ENCODE measurements around the gene ANGEL2. TPM values are rescaled to one million over a fixed set of nuclear protein-coding genes. Genes with fewer than 3 reads are reported as not detected.

ANGEL2 gene
- total RNA-seq, 1 experiment from 2014 or later, result 27.0 TPM

DNA sequence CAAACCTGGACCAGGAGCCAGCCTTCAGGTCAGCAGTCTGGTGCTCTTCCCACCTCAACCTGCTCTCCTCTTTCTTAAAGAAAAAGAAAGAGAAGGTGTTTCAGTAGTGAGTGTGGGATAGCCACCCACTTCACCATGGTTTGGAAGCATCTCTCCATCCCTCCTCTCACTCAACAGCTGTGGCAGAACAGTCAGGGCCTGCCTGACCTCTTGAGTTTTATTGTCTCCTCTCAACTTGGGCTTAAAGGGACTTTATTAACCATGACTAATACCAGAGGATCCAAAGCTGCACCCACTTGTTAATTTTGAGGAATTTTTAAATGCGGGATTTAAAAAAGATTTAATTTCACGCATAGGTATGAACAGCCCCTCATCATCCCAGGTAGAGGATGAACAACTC lies 65.9 kb downstream of the ANGEL2 start:
- H3K27me3 ChIP-seq (ENCODE audit: low read length), result no peaks in the 10 kb centered on the region
- no peak overlapping the region for H3K27ac ChIP-seq (ENCODE audit: low read length)
- H2AFZ ChIP-seq (ENCODE audit: low read length), result peak overlapping the region; percentile 90
- peak overlapping the region; percentile 71 for H3K4me3 ChIP-seq (ENCODE audit: low read length)
- DNase-seq (no peak), ATAC-seq (no peak; the same call in 1 of the 2 replicates)
- no peaks in the 10 kb centered on the region for H3K9me3 ChIP-seq (ENCODE audit: low read length)
- intact Hi-C loops (cut with micrococcal nuclease), result loop anchor here (5.0 kb wide), 1 partner anchor 92 kb away; the partner anchor contains the start of gene FLVCR1
- CTCF ChIA-PET, result no interaction called here
- peak overlapping the region; percentile 20; the same call in 1 of the 2 replicates for H3K9ac ChIP-seq (ENCODE audit: low read length)
- no peaks in the 10 kb centered on the region for H3K79me2 ChIP-seq (ENCODE audit: low read length)
- no peaks in the 10 kb centered on the region for H3K36me3 ChIP-seq (ENCODE audit: low read depth, low read length)
- no TSS peak for BruUV-seq (replicated peaks)
- H4K20me1 ChIP-seq (ENCODE audit: low read length), result no peaks in the 10 kb centered on the region
- H3K4me1 ChIP-seq (ENCODE audit: insufficient read depth, low read length), result peaks cover 13% of the 10 kb centered on the region
- POLR2A ChIA-PET (ENCODE audit: unreplicated experiment), result no interaction called here
- H3K4me2 ChIP-seq (ENCODE audit: low read length), result peak overlapping the region; percentile 98
- no peaks in the 10 kb centered on the region for H3F3A ChIP-seq (ENCODE audit: low read length, unreplicated experiment)
- TF ChIP-seq EZH2 (IDR thresholded peaks at IDR 0.05; ENCODE audit: low read length, unreplicated experiment), result no peak
- TF ChIP-seq EZH2phosphoT487 (IDR thresholded peaks at IDR 0.05; ENCODE audit: borderline replicate concordance, low read length), result no peak
- TF ChIP-seq, protein P1, sequence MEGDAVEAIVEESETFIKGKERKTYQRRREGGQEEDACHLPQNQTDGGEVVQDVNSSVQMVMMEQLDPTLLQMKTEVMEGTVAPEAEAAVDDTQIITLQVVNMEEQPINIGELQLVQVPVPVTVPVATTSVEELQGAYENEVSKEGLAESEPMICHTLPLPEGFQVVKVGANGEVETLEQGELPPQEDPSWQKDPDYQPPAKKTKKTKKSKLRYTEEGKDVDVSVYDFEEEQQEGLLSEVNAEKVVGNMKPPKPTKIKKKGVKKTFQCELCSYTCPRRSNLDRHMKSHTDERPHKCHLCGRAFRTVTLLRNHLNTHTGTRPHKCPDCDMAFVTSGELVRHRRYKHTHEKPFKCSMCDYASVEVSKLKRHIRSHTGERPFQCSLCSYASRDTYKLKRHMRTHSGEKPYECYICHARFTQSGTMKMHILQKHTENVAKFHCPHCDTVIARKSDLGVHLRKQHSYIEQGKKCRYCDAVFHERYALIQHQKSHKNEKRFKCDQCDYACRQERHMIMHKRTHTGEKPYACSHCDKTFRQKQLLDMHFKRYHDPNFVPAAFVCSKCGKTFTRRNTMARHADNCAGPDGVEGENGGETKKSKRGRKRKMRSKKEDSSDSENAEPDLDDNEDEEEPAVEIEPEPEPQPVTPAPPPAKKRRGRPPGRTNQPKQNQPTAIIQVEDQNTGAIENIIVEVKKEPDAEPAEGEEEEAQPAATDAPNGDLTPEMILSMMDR (conservative IDR thresholded peaks at IDR 0.05; ENCODE audit: low read depth, low read length), result no peak
- no peaks in the 10 kb centered on the region for H3K9me2 ChIP-seq (replicated peaks; ENCODE audit: low read length)

DNA sequence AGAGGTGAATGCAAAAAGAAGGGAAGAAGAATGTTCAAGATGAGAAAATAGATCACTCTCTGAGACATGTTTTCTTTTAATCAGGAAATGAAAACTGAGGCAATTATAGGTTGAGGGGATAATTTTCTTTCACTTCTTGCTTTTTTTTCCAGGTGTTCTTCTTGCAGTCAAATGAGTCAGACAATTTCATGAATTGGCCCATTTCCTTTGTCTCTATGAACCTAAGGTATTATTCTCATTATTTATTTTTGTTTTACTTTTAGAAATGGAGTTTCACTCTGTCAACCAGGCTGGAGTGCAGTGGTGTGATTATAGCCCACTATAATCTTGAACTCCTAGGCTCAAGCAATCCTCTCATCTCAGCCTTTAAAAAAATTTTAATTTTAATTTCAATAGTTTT lies 68.8 kb downstream of the ANGEL2 start:
- intact Hi-C loops (cut with micrococcal nuclease), result no loop called here
- H3K4me1 ChIP-seq (ENCODE audit: insufficient read depth, low read length), result peaks cover 13% of the 10 kb centered on the region
- ATAC-seq, result no peak
- H4K20me1 ChIP-seq (ENCODE audit: low read length), result no peaks in the 10 kb centered on the region
- no peak overlapping the region for H3K4me3 ChIP-seq (ENCODE audit: low read length)
- BruUV-seq (replicated peaks), result no TSS peak
- H3K4me2 ChIP-seq (ENCODE audit: low read length), result no peak overlapping the region
- DNase-seq, result no peak
- no peaks in the 10 kb centered on the region for H3K9me3 ChIP-seq (ENCODE audit: low read length)
- H3F3A ChIP-seq (ENCODE audit: low read length, unreplicated experiment), result no peaks in the 10 kb centered on the region
- H2AFZ ChIP-seq (ENCODE audit: low read length), result no peak overlapping the region
- ChIA-PET CTCF (no interaction called here), POLR2A (ENCODE audit: unreplicated experiment) (no interaction called here)
- H3K79me2 ChIP-seq (ENCODE audit: low read length), result no peaks in the 10 kb centered on the region
- no peak overlapping the region for H3K27ac ChIP-seq (ENCODE audit: low read length)
- H3K36me3 ChIP-seq (ENCODE audit: low read depth, low read length), result no peaks in the 10 kb centered on the region
- H3K9ac ChIP-seq (ENCODE audit: low read length), result no peak overlapping the region
- no peaks in the 10 kb centered on the region for H3K27me3 ChIP-seq (ENCODE audit: low read length)
- no peaks in the 10 kb centered on the region for H3K9me2 ChIP-seq (replicated peaks; ENCODE audit: low read length)
- TF ChIP-seq EZH2 (IDR thresholded peaks at IDR 0.05; ENCODE audit: low read length, unreplicated experiment) (no peak), EZH2phosphoT487 (IDR thresholded peaks at IDR 0.05; ENCODE audit: borderline replicate concordance, low read length) (no peak)
- TF ChIP-seq, protein P1 (conservative IDR thresholded peaks at IDR 0.05; ENCODE audit: low read depth, low read length), result no peak

DNA sequence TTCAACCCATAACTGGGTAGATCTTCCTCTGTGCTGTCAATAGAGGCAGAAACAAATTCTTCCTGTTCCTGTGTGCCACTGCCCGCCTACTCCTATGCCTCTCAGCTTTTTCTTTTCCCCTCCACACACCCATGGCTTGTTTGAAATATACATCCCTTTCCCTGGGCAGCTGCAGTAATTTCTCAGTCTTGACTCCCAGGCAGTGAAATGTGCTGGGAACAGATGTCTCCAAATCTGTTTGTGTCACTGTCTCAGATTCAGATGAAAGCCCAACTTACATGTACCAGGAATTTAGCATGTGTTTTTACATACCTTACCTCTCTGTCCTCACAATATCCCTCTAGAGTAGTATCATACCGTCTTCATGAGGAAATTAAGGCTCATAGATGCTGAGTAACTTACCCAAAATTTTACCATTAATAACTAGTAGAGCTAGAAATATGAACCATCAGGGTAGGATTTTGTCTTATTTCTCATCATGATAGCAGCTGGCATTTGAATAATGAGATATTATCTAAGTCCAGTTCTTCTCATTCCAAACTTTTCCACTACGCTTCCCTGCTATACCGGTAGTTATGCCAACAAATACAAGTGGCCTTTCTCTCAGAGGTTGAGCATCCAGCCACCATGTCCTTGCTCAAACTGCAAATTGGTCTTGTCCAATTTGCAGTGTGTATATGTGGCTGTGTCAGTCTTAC lies 70.1 kb downstream of the ANGEL2 start:
- Histone ChIP-seq H3K27me3 (ENCODE audit: low read length) (no peaks in the 10 kb centered on the region), H3F3A (ENCODE audit: low read length, unreplicated experiment) (no peaks in the 10 kb centered on the region), H3K4me3 (ENCODE audit: low read length) (no peak overlapping the region), H3K4me2 (ENCODE audit: low read length) (no peak overlapping the region), H3K9me2 (replicated peaks; ENCODE audit: low read length) (no peaks in the 10 kb centered on the region), H3K4me1 (ENCODE audit: insufficient read depth, low read length) (peaks cover 5% of the 10 kb centered on the region; the same call in 1 of the 2 replicates), H2AFZ (ENCODE audit: low read length) (no peak overlapping the region), H3K9me3 (ENCODE audit: low read length) (no peaks in the 10 kb centered on the region), H3K27ac (ENCODE audit: low read length) (no peak overlapping the region), H3K79me2 (ENCODE audit: low read length) (no peaks in the 10 kb centered on the region), H4K20me1 (ENCODE audit: low read length) (no peaks in the 10 kb centered on the region), H3K9ac (ENCODE audit: low read length) (no peak overlapping the region), H3K36me3 (ENCODE audit: low read depth, low read length) (no peaks in the 10 kb centered on the region)
- CTCF ChIA-PET, result no interaction called here
- no peak for TF ChIP-seq EZH2 (IDR thresholded peaks at IDR 0.05; ENCODE audit: low read length, unreplicated experiment)
- TF ChIP-seq, protein P1 (conservative IDR thresholded peaks at IDR 0.05; ENCODE audit: low read depth, low read length), result no peak
- no peak for TF ChIP-seq EZH2phosphoT487 (IDR thresholded peaks at IDR 0.05; ENCODE audit: borderline replicate concordance, low read length)
- DNase-seq (no peak), ATAC-seq (no peak)
- POLR2A ChIA-PET (ENCODE audit: unreplicated experiment), result no interaction called here
- BruUV-seq (replicated peaks), result no TSS peak
- intact Hi-C loops (cut with micrococcal nuclease), result no loop called here
